PC-3 (cell line): ENCODE data around the gene KIAA0586. TPM values are rescaled to one million over a fixed set of nuclear protein-coding genes. Genes with fewer than 3 reads are reported as not detected.
"Not testable (repeated sequence)": the region's sequence is repeated elsewhere in the genome, so short reads cannot be mapped to it uniquely, and the experiment has no call there.

ENCODE experiments used
- ATAC-seq: fragments of 200-7000 bp; cut with Tn5 transposase; 2 replicates; pipeline ENCODE4 v1.9.1; 2020; ENCODE audit warnings: mild to moderate bottlenecking, moderate library complexity
- BruUV-seq: library from RNA; stranded (reverse); fragments of 400-500 nt; replicated peaks from 2 replicates; lab custom pipeline; 2021; lab: Mats Ljungman, UMichigan
- CTCF ChIA-PET: fragments of 300-600 bp; sonication (Branson Sonifier 250); formaldehyde crosslinking; loops from one replicate; lab custom pipeline; 2022; ENCODE audit warnings: antibody characterized with exemption; lab: Charles Lee
- POLR2A ChIA-PET: fragments of 300-600 bp; sonication (Branson Sonifier 250); formaldehyde crosslinking; loops from one replicate; lab custom pipeline; 2022; ENCODE audit warnings: antibody characterized with exemption; ENCODE audit not compliant: unreplicated experiment; lab: Charles Lee
- DNase-seq: peaks from one replicate; pipeline ENCODE4 v3.0.0-alpha.2; 2015
- H2AFZ ChIP-seq: fragments of 300-600 bp; sonication (generic); 2 replicates; pipeline ENCODE4 v1.6.0; 2016; ENCODE audit warnings: antibody characterized with exemption, low read length
- H3F3A ChIP-seq: fragments of 300-600 bp; sonication (generic); one replicate; pipeline ENCODE4 v1.6.0; 2017; ENCODE audit warnings: antibody characterized with exemption, low read length, control low read depth, mild to moderate bottlenecking; ENCODE audit not compliant: unreplicated experiment
- H3K27ac ChIP-seq: fragments of 300-600 bp; sonication (generic); 2 replicates; pipeline ENCODE4 v1.5.1; 2016; ENCODE audit warnings: mild to moderate bottlenecking, low read length
- H3K27me3 ChIP-seq: fragments of 300-600 bp; sonication (generic); 2 replicates; pipeline ENCODE4 v1.6.1; 2016; ENCODE audit warnings: low read length, mixed read lengths
- H3K36me3 ChIP-seq: fragments of 300-600 bp; sonication (generic); 2 replicates; pipeline ENCODE4 v1.6.1; 2016; ENCODE audit warnings: low read depth, mixed run types, low read length, mixed read lengths
- H3K4me1 ChIP-seq: fragments of 300-600 bp; sonication (generic); 2 replicates; pipeline ENCODE4 v1.5.1; 2016; ENCODE audit warnings: low read length; ENCODE audit not compliant: insufficient read depth
- H3K4me2 ChIP-seq: fragments of 300-600 bp; sonication (generic); 2 replicates; pipeline ENCODE4 v1.6.0; 2016; ENCODE audit warnings: low read length
- H3K4me3 ChIP-seq: fragments of 300-600 bp; sonication (generic); 2 replicates; pipeline ENCODE4 v1.5.1; 2016; ENCODE audit warnings: mild to moderate bottlenecking, low read length, mixed read lengths
- H3K79me2 ChIP-seq: fragments of 300-600 bp; sonication (generic); 2 replicates; pipeline ENCODE4 v1.6.1; 2017; ENCODE audit warnings: low read length, mixed read lengths
- H3K9ac ChIP-seq: fragments of 300-600 bp; sonication (generic); 2 replicates; pipeline ENCODE4 v1.6.0; 2016; ENCODE audit warnings: mild to moderate bottlenecking, low read length
- H3K9me2 ChIP-seq: fragments of 300-600 bp; sonication (generic); replicated peaks from 2 replicates; pipeline ENCODE4 v1.6.1; 2016; ENCODE audit warnings: mixed run types, low read length, mixed read lengths
- H3K9me3 ChIP-seq: fragments of 300-600 bp; sonication (generic); 2 replicates; pipeline ENCODE4 v1.6.1; 2016; ENCODE audit warnings: low read length, mixed read lengths
- H4K20me1 ChIP-seq: fragments of 300-600 bp; sonication (generic); 2 replicates; pipeline ENCODE4 v1.6.1; 2016; ENCODE audit warnings: low read length, mixed read lengths
- CTCF ChIP-seq: fragments of 300-600 bp; sonication (generic); conservative IDR thresholded peaks from 2 replicates; pipeline ENCODE4 v1.5.1; 2017; ENCODE audit warnings: antibody characterized with exemption, low read depth, mild to moderate bottlenecking, low read length
- EZH2 ChIP-seq: fragments of 300-600 bp; sonication (generic); IDR thresholded peaks from one replicate; pipeline ENCODE4 v1.6.1; 2017; ENCODE audit warnings: antibody characterized with exemption, mild to moderate bottlenecking, low read length; ENCODE audit not compliant: unreplicated experiment
- EZH2phosphoT487 ChIP-seq: fragments of 300-600 bp; sonication (generic); IDR thresholded peaks from 2 replicates; pipeline ENCODE4 v1.6.1; 2018; ENCODE audit warnings: mild to moderate bottlenecking, antibody characterized with exemption, low read length, borderline replicate concordance
- intact Hi-C: fragments of 100-400 bp; cut with micrococcal nuclease; formaldehyde crosslinking; loops from 2 replicates; pipeline ENCODE4 v1.9.0; 2023
- total RNA-seq: library from RNA; depleted of rRNA; stranded (reverse); fragments of >200 nt; gene quantifications from 2 replicates; pipeline ENCODE4 v1.2.3, GENCODE V29; 2014

The KIAA0586 gene
- total RNA-seq, 1 experiment from 2014 or later = 50.3 TPM

DNA sequence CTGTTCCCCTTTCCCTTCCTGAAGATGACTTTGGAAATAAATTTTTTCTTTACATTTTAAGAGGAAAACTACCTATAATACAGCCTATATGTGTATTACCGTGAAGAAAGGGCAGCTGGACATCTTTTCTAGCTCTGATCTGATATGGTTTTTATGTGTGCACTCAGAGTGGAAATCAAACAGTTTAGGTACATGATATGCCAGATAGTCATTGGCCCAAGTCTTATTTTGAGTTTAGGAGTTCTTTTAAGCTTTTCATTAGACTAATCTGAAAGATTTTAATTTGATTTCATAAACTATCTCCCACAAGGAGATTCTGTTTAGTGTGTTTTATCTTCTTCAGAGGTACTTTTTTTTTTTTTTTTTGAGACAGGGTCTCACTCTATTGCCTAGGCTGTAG, 48.8 kb downstream of the KIAA0586 start:
- no peaks in the 10 kb centered on the region for H3K9me3 ChIP-seq
- no TSS peak for BruUV-seq
- no peaks in the 10 kb centered on the region for H3F3A ChIP-seq
- no peaks in the 10 kb centered on the region for H3K27me3 ChIP-seq
- no peak for DNase-seq
- peaks cover 13% of the 10 kb centered on the region; the same call in 1 of the 2 replicates for H3K36me3 ChIP-seq
- H2AFZ ChIP-seq = no peak overlapping the region
- H3K27ac ChIP-seq = no peak overlapping the region
- H3K9me2 ChIP-seq = no peaks in the 10 kb centered on the region
- no peak overlapping the region for H3K9ac ChIP-seq
- H3K4me3 ChIP-seq = no peak overlapping the region
- ChIA-PET POLR2A (no interaction called here), CTCF (no interaction called here)
- H3K4me2 ChIP-seq = no peak overlapping the region
- TF ChIP-seq EZH2phosphoT487 = no peak
- no peak for TF ChIP-seq CTCF
- TF ChIP-seq EZH2 = no peak
- intact Hi-C loops = no loop called here
- no peaks in the 10 kb centered on the region for H3K4me1 ChIP-seq
- no peak for ATAC-seq
- no peaks in the 10 kb centered on the region for H3K79me2 ChIP-seq
- no peaks in the 10 kb centered on the region for H4K20me1 ChIP-seq

DNA sequence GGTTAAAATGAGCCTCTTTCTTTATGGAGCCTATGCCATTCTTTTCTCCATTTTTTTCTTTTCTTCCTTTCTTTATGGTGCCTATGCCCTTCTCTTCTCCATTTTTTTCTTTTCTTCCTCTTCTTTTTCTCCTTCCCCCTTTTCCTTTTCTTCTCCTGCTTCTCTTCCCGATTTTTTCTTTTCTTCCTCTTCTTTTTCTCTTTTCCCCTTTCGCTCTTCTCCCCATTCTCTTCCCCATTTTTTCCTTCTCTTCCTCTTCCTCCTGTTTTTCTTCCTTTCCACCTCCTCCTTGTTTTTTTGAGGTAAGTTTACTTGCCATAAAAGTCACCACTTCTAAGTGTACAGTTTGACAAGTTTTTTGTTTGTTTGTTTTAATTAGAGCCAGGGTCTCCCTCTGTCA, 50.1 kb downstream of the KIAA0586 start:
- no peaks in the 10 kb centered on the region for H3K27me3 ChIP-seq
- DNase-seq = no peak

GRCh38 chr14:58478329-58478728, 50.8 kb downstream of the KIAA0586 start:
- ATAC-seq, H2AFZ ChIP-seq, H3K4me2 ChIP-seq, H3K79me2 ChIP-seq, POLR2A ChIA-PET, H4K20me1 ChIP-seq, H3K4me1 ChIP-seq, H3K9ac ChIP-seq, H3F3A ChIP-seq, H3K9me2 ChIP-seq, H3K4me3 ChIP-seq, H3K27me3 ChIP-seq, intact Hi-C loops, BruUV-seq, H3K27ac ChIP-seq, H3K9me3 ChIP-seq, DNase-seq, CTCF ChIA-PET: not testable (repeated sequence)
- H3K36me3 ChIP-seq = peaks cover 20% of the 10 kb centered on the region; the same call in 1 of the 2 replicates

More for the DNA sequence above, 50.1 kb downstream of the KIAA0586 start:
- Histone ChIP-seq H3K4me1 (no peaks in the 10 kb centered on the region), H3F3A (no peaks in the 10 kb centered on the region), H3K9ac (no peak overlapping the region), H3K4me2 (no peak overlapping the region), H3K36me3 (peaks cover 16% of the 10 kb centered on the region; the same call in 1 of the 2 replicates), H3K9me3 (no peaks in the 10 kb centered on the region), H3K79me2 (no peaks in the 10 kb centered on the region), H3K27ac (no peak overlapping the region), H3K9me2 (no peaks in the 10 kb centered on the region), H4K20me1 (no peaks in the 10 kb centered on the region), H2AFZ (no peak overlapping the region), H3K4me3 (no peak overlapping the region)
- intact Hi-C loops = no loop called here
- ChIA-PET CTCF (no interaction called here), POLR2A (no interaction called here)
- no peak for ATAC-seq
- TF ChIP-seq CTCF = no peak
- no peak for TF ChIP-seq EZH2phosphoT487
- TF ChIP-seq EZH2 = no peak
- no TSS peak for BruUV-seq
